KBM-7 (cell line): ENCODE data around the gene ASRGL1.

Experiments used
- DNase-seq: peaks from one replicate; pipeline ENCODE4 v3.0.0-alpha.2; 2015
- in situ Hi-C: fragments of 300-500 bp; cut with MboI; formaldehyde crosslinking; loops from 2 replicates; pipeline ENCODE4 v1.14.3; 2020; ENCODE audit warnings: low sequenced_read_pairs, low pct_unique_long_range_greater_than_20kb, mixed read lengths

Gene ASRGL1

GRCh38 chr11:62430425-62430824, 93.2 kb downstream of the ASRGL1 start:
- in situ Hi-C loops = no loop called here
- no peak for DNase-seq

- DNase-seq = no peak
- in situ Hi-C loops = no loop called here
Measured at GRCh38 chr11:62431171-62431901, 94.1 kb downstream of the ASRGL1 start.

GRCh38 chr11:62432695-62433094, 95.4 kb downstream of the ASRGL1 start:
- in situ Hi-C loops = no loop called here
- no peak for DNase-seq

- in situ Hi-C loops = no loop called here
- DNase-seq = no peak
Measured at GRCh38 chr11:62433141-62433903, 96.1 kb downstream of the ASRGL1 start.

GRCh38 chr11:62433904-62434276, 96.6 kb downstream of the ASRGL1 start:
- in situ Hi-C loops = no loop called here
- DNase-seq = no peak

- DNase-seq = no peak
- in situ Hi-C loops = no loop called here
Measured at GRCh38 chr11:62435846-62436660, 98.8 kb downstream of the ASRGL1 start.

- DNase-seq = no peak
- in situ Hi-C loops = no loop called here
Measured at GRCh38 chr11:62437616-62438015, 100.4 kb downstream of the ASRGL1 start.

GRCh38 chr11:62438641-62439040, 101.4 kb downstream of the ASRGL1 start:
- no peak for DNase-seq
- in situ Hi-C loops = no loop called here

- in situ Hi-C loops = no loop called here
- DNase-seq = no peak
Measured at GRCh38 chr11:62439785-62440602, 102.7 kb downstream of the ASRGL1 start.
